CD8-positive, alpha-beta memory T cell (primary cell): ENCODE measurements around the gene ITPR3. TPM values are rescaled to one million over a fixed set of nuclear protein-coding genes. Genes with fewer than 3 reads are reported as not detected.

Experiments
- CTCF ChIA-PET: fragments of 350-600 bp; sonication (Branson Sonifier 250); formaldehyde crosslinking; loops from one replicate; lab custom pipeline; 2021; ENCODE audit warnings: antibody characterized with exemption; lab: Charles Lee
- POLR2A ChIA-PET: fragments of 350-600 bp; sonication (Branson Sonifier 250); formaldehyde crosslinking; loops from one replicate; lab custom pipeline; 2021; ENCODE audit warnings: antibody characterized with exemption; lab: Charles Lee
- DNase-seq, 5 donors: peaks; one replicate each; pipeline versions ENCODE4 v3.0.0 to v3.0.0-alpha.2; 2020 to 2022; ENCODE audit warnings: mixed read lengths in 1 of 5
- H3K27ac ChIP-seq: one replicate; pipeline ENCODE4 v1.7.0; 2013; ENCODE audit warnings: low read depth, mild to moderate bottlenecking, low read length, moderate library complexity
- H3K27me3 ChIP-seq: 2 replicates; pipeline ENCODE4 v1.7.0; 2013; ENCODE audit warnings: low read length, mild to moderate bottlenecking; ENCODE audit not compliant: insufficient read depth, poor library complexity, severe bottlenecking
- H3K36me3 ChIP-seq: 2 replicates; pipeline ENCODE4 v1.7.0; 2013; ENCODE audit warnings: mild to moderate bottlenecking, low read length, moderate library complexity; ENCODE audit not compliant: insufficient read depth
- H3K4me1 ChIP-seq: 2 replicates; pipeline ENCODE4 v1.7.0; 2013; ENCODE audit warnings: mild to moderate bottlenecking, low read length, moderate library complexity; ENCODE audit not compliant: insufficient read depth
- H3K4me3 ChIP-seq: 2 replicates; pipeline ENCODE4 v1.7.0; 2013; ENCODE audit warnings: mild to moderate bottlenecking, low read length
- H3K9me3 ChIP-seq: 2 replicates; pipeline ENCODE4 v1.7.0; 2013; ENCODE audit warnings: mild to moderate bottlenecking, low read length
- H3K27ac Mint-ChIP-seq, 8 donors: one replicate each; pipeline ENCODE4 v1.8.0; 2020 to 2021; ENCODE audit warnings: mixed read lengths in 8 of 8, mild to moderate bottlenecking in 6 of 8, inconsistent platforms in 3 of 8, moderate library complexity in 3 of 8
- H3K27me3 Mint-ChIP-seq, 2 donors: one replicate each; pipeline ENCODE4 v1.8.0; 2020 to 2021; ENCODE audit warnings: mixed read lengths in 2 of 2, mild to moderate bottlenecking in 1 of 2, moderate library complexity in 1 of 2
- H3K36me3 Mint-ChIP-seq, 3 donors: one replicate each; pipeline ENCODE4 v1.8.0; 2020 to 2021; ENCODE audit warnings: mixed read lengths in 3 of 3, inconsistent platforms in 1 of 3, mild to moderate bottlenecking in 1 of 3
- H3K4me1 Mint-ChIP-seq, 3 donors: one replicate each; pipeline ENCODE4 v1.8.0; 2020 to 2021; ENCODE audit warnings: mixed read lengths in 3 of 3, inconsistent platforms in 1 of 3, mild to moderate bottlenecking in 1 of 3
- H3K4me3 Mint-ChIP-seq, 7 donors: one replicate each; pipeline ENCODE4 v1.8.0; 2020 to 2021; ENCODE audit warnings: mixed read lengths in 7 of 7, mild to moderate bottlenecking in 6 of 7, moderate library complexity in 4 of 7, inconsistent platforms in 2 of 7
- H3K9me3 Mint-ChIP-seq, 5 donors: one replicate each; pipeline ENCODE4 v1.8.0; 2020 to 2022; ENCODE audit warnings: mixed read lengths in 5 of 5, mild to moderate bottlenecking in 3 of 5, moderate library complexity in 2 of 5, inconsistent platforms in 1 of 5
- polyA plus RNA-seq: library from polyadenylated mRNA; unstranded; fragments of 300-500 nt; fragmentation: Illumina TruSeq; gene quantifications from one replicate; pipeline ENCODE4 v1.2.3, GENCODE V29; 2021
- total RNA-seq, 2 experiments: library from RNA; stranded (reverse); gene quantifications; one replicate each; pipeline ENCODE4 v1.2.3, GENCODE V29; 2021

Gene ITPR3
- total and polyA plus RNA-seq, 3 experiments from 2014 or later: 7.9 to 43.3 (median 42.0) TPM

GRCh38 chr6:33712914-33713313, 91.8 kb downstream of the ITPR3 start:
- ChIA-PET POLR2A (no interaction called here), CTCF (interaction anchor here (1.2 to 1.5 kb wide), 4 partner anchors 13 to 127 kb away, joined by 4 to 5 read pairs (median 4); no protein-coding TSS in a partner anchor)
- Histone ChIP-seq H3K4me3 (no peak overlapping the region), H3K4me1 (peaks cover 18% of the 10 kb centered on the region), H3K27me3 (no peaks in the 10 kb centered on the region), H3K9me3 (no peaks in the 10 kb centered on the region), H3K27ac (no peak overlapping the region), H3K36me3 (no peaks in the 10 kb centered on the region)
- DNase-seq: no peak
- Mint-ChIP-seq H3K27ac (peak overlapping the region in 2 of 8 donors; percentile 33 to 53), H3K27me3 (peaks cover 0 to 2% of the 10 kb centered on the region in 2 donors), H3K4me1 (peaks cover 25 to 34% (median 34%) of the 10 kb centered on the region in 3 donors), H3K36me3 (peaks cover 0 to 19% (median 5%) of the 10 kb centered on the region in 3 donors), H3K9me3 (no peaks in the 10 kb centered on the region), H3K4me3 (peak overlapping the region in 1 of 7 donors; percentile 36)

GRCh38 chr6:33713786-33714185, 92.7 kb downstream of the ITPR3 start:
- no peak for DNase-seq
- H3K9me3 Mint-ChIP-seq: no peaks in the 10 kb centered on the region
- POLR2A ChIA-PET: no interaction called here
- H3K4me1 Mint-ChIP-seq: peaks cover 24 to 29% (median 29%) of the 10 kb centered on the region in 3 donors
- no peaks in the 10 kb centered on the region for H3K36me3 ChIP-seq
- H3K27me3 Mint-ChIP-seq: peaks cover 0 to 2% of the 10 kb centered on the region in 2 donors
- CTCF ChIA-PET: interaction anchor here (1.2 to 1.5 kb wide), 4 partner anchors 12 to 128 kb away, joined by 4 to 5 read pairs (median 4); no protein-coding TSS in a partner anchor
- H3K4me3 Mint-ChIP-seq: no peak overlapping the region
- no peak overlapping the region for H3K27ac ChIP-seq
- H3K36me3 Mint-ChIP-seq: peaks cover 0 to 14% (median 3%) of the 10 kb centered on the region in 3 donors
- H3K9me3 ChIP-seq: no peaks in the 10 kb centered on the region
- no peaks in the 10 kb centered on the region for H3K27me3 ChIP-seq
- no peak overlapping the region for H3K4me3 ChIP-seq
- peak overlapping the region in 1 of 8 donors; percentile 18 for H3K27ac Mint-ChIP-seq
- peaks cover 18% of the 10 kb centered on the region for H3K4me1 ChIP-seq

DNA sequence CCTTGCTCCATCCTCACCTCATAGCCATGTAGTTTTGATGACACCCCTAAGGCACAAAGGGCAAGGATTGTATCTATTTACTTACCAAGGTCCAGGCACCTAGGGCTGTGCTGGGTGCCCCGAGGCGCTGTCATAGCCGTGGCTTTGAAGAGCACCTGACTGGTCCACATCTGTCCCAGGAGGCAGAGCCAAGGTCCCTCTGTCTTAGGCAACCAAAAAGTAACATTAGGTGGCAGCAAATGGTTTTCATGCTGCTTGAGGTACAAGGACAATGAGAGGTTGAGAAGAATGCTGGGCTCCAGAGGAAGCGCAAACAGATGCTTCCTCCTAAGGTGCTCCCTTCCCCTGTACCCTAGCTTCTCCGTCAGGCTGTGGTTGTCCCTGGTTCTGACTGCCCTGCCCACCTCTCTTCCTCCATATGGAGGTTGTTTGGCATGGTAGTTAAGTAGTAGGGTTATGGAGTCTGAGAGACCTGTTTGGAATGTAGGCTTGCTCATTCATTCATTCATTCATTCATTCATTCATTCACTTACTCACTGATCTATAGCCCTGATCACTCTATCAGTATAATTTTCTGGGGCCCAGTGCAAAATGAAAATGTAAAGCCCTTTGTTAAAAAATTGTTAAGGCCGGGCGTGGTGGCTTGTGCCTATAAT, 93.4 kb downstream of the ITPR3 start:
- H3K4me1 ChIP-seq: peaks cover 18% of the 10 kb centered on the region
- H3K27ac Mint-ChIP-seq: no peak overlapping the region
- H3K9me3 Mint-ChIP-seq: no peaks in the 10 kb centered on the region
- no peak overlapping the region for H3K27ac ChIP-seq
- H3K4me3 ChIP-seq: no peak overlapping the region
- H3K4me1 Mint-ChIP-seq: peaks cover 20 to 24% (median 23%) of the 10 kb centered on the region in 3 donors
- peaks cover 0 to 2% of the 10 kb centered on the region in 2 donors for H3K27me3 Mint-ChIP-seq
- H3K27me3 ChIP-seq: no peaks in the 10 kb centered on the region
- H3K4me3 Mint-ChIP-seq: peak overlapping the region in 1 of 7 donors; percentile 74
- no peaks in the 10 kb centered on the region for H3K36me3 ChIP-seq
- POLR2A ChIA-PET: no interaction called here
- H3K9me3 ChIP-seq: no peaks in the 10 kb centered on the region
- H3K36me3 Mint-ChIP-seq: peaks cover 0 to 8% (median 2%) of the 10 kb centered on the region in 3 donors
- CTCF ChIA-PET: interaction anchor here (1.0 to 1.5 kb wide), 5 partner anchors 11 to 129 kb away, joined by 3 to 5 read pairs (median 4); no protein-coding TSS in a partner anchor
- no peak for DNase-seq

- H3K27ac Mint-ChIP-seq: no peak overlapping the region
- no peak for DNase-seq
- ChIA-PET CTCF (no interaction called here), POLR2A (no interaction called here)
- no peak overlapping the region for H3K4me3 Mint-ChIP-seq
- H3K36me3 Mint-ChIP-seq: peaks cover 0 to 2% (median 1%) of the 10 kb centered on the region in 3 donors
- no peaks in the 10 kb centered on the region for H3K9me3 Mint-ChIP-seq
- peaks cover 3 to 9% of the 10 kb centered on the region in 2 donors for H3K27me3 Mint-ChIP-seq
- H3K27me3 ChIP-seq: no peaks in the 10 kb centered on the region
- peaks cover 4% of the 10 kb centered on the region for H3K4me1 ChIP-seq
- H3K36me3 ChIP-seq: no peaks in the 10 kb centered on the region
- no peaks in the 10 kb centered on the region for H3K9me3 ChIP-seq
- no peak overlapping the region for H3K4me3 ChIP-seq
- no peak overlapping the region for H3K27ac ChIP-seq
- H3K4me1 Mint-ChIP-seq: peaks cover 6 to 8% (median 8%) of the 10 kb centered on the region in 3 donors
Observed at GRCh38 chr6:33716379-33716778, 95.3 kb downstream of the ITPR3 start.

DNA sequence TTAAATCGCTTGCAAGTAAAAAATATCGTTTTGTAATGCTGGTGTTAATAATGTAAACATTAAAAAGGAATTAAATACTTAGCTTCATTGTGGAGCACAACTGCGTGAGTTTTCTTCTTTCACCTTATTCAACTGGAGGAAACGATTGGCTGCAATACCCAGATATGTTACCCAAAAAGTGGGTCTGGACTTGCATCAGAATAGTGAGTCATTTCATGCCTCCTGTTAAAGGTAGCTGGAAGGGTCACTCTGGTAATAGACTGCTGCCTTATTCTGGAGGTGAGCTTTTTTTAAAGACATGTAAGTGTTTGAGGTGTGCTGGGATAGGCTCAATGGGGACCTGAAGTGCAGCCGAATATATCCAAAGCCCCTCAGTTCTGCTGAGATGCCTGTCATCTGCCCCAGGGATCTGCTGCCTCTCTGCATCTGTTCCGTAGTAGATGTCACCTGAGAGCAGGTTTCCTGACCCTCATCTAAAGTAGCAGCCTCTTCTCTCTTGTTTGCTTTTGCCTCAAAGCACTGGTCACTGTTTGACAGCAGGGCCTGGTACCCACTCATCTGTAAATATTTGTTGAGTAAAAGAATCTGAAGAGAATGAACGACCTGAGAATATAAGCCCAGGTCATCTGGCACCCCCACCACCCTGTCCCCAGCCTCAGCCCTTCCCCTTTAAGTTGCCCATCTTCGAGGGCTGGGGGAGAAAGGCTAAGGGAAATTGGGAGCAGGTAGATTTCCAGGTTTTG, 95.9 kb downstream of the ITPR3 start:
- POLR2A ChIA-PET: interaction anchor here (0.7 kb wide), 1 partner anchor 11 kb away, joined by 6 read pairs; no protein-coding TSS in a partner anchor

GRCh38 chr6:33717934-33718455, 96.9 kb downstream of the ITPR3 start:
- no peaks in the 10 kb centered on the region for H3K9me3 Mint-ChIP-seq
- H3K27me3 Mint-ChIP-seq: peaks cover 10 to 21% of the 10 kb centered on the region in 2 donors
- POLR2A ChIA-PET: interaction anchor here (0.7 kb wide), 1 partner anchor 10 kb away, joined by 6 read pairs; no protein-coding TSS in a partner anchor
- no peaks in the 10 kb centered on the region for H3K4me1 Mint-ChIP-seq
- H3K4me3 Mint-ChIP-seq: no peak overlapping the region
- Histone ChIP-seq H3K9me3 (no peaks in the 10 kb centered on the region), H3K27ac (no peak overlapping the region), H3K36me3 (no peaks in the 10 kb centered on the region), H3K27me3 (no peaks in the 10 kb centered on the region), H3K4me1 (no peaks in the 10 kb centered on the region), H3K4me3 (no peak overlapping the region)
- H3K36me3 Mint-ChIP-seq: no peaks in the 10 kb centered on the region
- no peak for DNase-seq
- H3K27ac Mint-ChIP-seq: peak overlapping the region in 1 of 8 donors; percentile 16
- CTCF ChIA-PET: no interaction called here

More for the DNA sequence above, 95.9 kb downstream of the ITPR3 start:
- no peaks in the 10 kb centered on the region for H3K27me3 ChIP-seq
- Mint-ChIP-seq H3K27ac (no peak overlapping the region), H3K36me3 (no peaks in the 10 kb centered on the region), H3K4me1 (peaks cover under 1 to 1% (median under 1%) of the 10 kb centered on the region in 3 donors), H3K9me3 (no peaks in the 10 kb centered on the region), H3K27me3 (peaks cover 4 to 13% of the 10 kb centered on the region in 2 donors), H3K4me3 (no peak overlapping the region)
- no peaks in the 10 kb centered on the region for H3K36me3 ChIP-seq
- no peak overlapping the region for H3K4me3 ChIP-seq
- no peak overlapping the region for H3K27ac ChIP-seq
- DNase-seq: no peak
- CTCF ChIA-PET: no interaction called here
- no peaks in the 10 kb centered on the region for H3K9me3 ChIP-seq
- H3K4me1 ChIP-seq: peaks cover 1% of the 10 kb centered on the region

DNA sequence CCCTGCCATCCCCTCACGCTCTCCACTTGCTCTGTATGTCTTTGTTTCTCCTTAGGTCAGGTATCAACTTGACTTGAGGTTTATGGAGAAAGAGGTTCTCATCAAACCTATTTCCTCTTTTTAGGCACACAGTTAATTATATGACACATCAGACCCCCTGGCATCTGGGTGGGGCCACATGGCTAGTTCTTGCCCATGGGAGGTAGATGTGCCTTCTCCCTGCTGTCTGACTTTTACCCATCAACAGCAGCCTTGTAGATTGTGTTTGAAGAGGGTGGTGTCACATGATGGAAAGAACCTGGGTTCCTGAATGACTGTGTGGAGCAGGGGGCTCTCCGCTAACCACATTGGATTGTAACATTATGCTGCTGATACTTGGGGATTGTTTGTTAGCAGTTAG, 97.6 kb downstream of the ITPR3 start:
- POLR2A ChIA-PET: no interaction called here
- Histone ChIP-seq H3K36me3 (no peaks in the 10 kb centered on the region), H3K27me3 (no peaks in the 10 kb centered on the region), H3K9me3 (no peaks in the 10 kb centered on the region), H3K4me3 (no peak overlapping the region), H3K4me1 (peaks cover 3% of the 10 kb centered on the region), H3K27ac (no peak overlapping the region)
- Mint-ChIP-seq H3K36me3 (no peaks in the 10 kb centered on the region), H3K9me3 (no peaks in the 10 kb centered on the region), H3K4me3 (no peak overlapping the region), H3K4me1 (no peaks in the 10 kb centered on the region), H3K27me3 (peaks cover 10 to 27% of the 10 kb centered on the region in 2 donors), H3K27ac (peak overlapping the region in 1 of 8 donors; percentile 16)
- DNase-seq: no peak
- CTCF ChIA-PET: no interaction called here
